UCSD-AML1 (cell line): ENCODE data around the gene FAM186B.
"Not testable (repeated sequence)": the region's sequence is repeated elsewhere in the genome, so short reads cannot be mapped to it uniquely, and the experiment has no call there.

Experiments
- DNase-seq: peaks from one replicate; lab custom pipeline; 2025; ENCODE audit not compliant: unreplicated experiment; lab: John Stamatoyannopoulos, UW

The FAM186B gene, protein sequence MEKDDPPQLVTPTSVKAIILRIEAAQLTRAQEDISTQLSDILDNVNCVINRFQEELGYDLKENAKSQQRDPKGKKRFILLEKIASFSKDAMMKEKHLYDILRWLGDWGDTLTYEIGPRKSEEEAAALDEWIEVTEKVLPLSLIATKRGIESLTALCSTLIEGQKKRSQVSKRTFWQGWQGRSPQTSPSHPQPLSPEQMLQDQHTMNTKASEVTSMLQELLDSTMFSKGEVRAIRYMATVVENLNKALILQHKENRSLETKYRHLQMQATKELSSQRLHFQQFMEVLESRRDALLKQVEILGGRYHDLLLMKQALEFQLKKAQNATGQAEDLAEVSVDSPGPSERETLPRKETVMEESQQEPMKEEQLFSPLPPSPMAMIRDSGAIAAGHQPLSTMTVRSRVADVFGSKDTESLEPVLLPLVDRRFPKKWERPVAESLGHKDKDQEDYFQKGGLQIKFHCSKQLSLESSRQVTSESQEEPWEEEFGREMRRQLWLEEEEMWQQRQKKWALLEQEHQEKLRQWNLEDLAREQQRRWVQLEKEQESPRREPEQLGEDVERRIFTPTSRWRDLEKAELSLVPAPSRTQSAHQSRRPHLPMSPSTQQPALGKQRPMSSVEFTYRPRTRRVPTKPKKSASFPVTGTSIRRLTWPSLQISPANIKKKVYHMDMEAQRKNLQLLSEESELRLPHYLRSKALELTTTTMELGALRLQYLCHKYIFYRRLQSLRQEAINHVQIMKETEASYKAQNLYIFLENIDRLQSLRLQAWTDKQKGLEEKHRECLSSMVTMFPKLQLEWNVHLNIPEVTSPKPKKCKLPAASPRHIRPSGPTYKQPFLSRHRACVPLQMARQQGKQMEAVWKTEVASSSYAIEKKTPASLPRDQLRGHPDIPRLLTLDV

GRCh38 chr12:49605539-49605938, at the start of gene FAM186B:
Gene FAM186B (minus strand): TSS chr12:49605639. CDS start chr12:49605477, 162 bp downstream.
- DNase-seq = not testable (repeated sequence)

DNA sequence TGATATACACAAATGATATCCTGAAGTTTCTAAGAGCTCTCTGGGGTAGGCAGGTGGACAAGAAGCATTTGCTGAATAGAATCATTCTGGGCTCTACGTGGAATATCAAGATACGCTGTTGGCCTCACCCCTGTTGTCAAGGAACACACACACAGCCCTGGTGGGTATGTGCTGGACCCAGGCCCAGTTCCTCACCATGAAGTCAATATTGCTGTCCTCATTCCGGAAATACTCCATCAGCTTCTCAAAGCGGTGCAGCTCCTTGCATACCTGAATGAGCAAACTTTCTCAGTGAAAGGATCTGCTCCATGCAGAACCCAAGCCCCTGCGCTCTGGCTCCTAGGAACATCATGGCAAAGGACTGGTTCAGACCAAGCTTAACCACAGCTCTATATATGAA, 49.3 kb upstream of the FAM186B start:
- no peak for DNase-seq

DNA sequence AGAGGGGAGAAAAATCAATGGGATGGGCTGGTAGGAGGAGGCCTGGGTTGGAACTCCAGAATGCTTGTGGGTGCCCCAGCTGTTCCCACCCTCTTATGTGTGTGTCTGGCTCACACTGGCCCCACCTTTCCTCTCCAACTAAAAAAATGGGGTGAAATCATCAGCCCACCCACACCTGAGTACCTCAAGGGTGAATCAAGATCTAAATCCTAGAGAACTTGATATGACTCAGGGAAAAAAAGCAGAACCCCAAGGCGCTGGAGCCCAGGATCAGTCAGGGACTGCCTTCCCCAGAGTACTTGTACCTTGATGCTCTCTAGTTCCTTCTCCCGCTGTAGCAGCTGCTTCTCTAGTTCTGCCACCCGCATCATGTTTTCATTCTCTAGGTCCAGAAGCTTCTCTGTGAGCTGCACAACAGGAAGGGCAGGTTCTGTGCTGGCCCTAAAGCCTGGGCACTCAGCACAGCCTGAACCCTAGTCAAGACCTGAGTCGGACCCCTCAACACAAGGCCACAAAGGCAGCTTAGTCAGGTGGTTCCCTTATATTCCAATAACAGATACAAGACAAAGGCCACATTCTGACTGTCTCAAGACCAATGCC, 47.6 kb upstream of the FAM186B start:
- no peak for DNase-seq

DNA sequence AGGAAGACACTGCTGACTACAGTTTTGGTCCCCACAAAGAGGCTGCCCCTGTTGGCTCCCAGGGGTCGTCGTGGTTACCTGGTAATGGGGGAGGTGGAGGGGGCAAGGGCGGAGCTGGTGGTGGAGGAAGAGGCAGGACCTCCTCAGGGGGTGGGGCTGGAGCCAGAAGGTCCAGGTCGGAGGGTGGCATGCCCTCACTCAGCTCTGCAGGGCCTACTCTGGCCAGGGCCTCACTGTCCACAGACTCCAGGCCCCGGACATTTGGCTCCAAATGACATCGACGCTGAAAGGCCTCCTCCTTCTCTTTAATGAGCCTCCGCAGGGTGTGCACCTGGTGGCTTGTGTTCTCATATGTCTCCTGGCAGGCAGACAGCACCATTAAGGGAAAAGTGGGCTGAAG, 46.4 kb upstream of the FAM186B start:
- no peak for DNase-seq

GRCh38 chr12:49649892-49650291, 44.5 kb upstream of the FAM186B start:
- DNase-seq = no peak

DNA sequence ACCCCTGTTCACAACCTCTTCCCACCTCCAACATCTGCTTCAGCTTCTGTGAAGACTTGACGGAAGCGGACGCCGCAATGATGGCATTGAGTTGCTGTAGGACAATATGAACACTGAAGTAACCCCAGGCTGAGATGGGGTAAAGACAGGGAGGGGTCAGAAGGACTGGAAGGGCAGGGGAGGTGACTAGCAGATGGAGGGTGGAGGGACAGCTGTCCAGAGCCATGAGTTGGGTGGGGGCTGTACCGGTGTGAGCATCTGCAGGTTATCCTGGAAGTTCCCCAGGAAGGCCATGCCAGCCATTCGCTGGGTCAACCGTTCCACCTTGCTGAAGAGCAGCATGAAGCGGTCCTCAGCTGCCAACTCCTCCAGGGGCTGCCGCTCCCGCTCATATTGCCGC, 44.0 kb upstream of the FAM186B start:
- no peak for DNase-seq

DNA sequence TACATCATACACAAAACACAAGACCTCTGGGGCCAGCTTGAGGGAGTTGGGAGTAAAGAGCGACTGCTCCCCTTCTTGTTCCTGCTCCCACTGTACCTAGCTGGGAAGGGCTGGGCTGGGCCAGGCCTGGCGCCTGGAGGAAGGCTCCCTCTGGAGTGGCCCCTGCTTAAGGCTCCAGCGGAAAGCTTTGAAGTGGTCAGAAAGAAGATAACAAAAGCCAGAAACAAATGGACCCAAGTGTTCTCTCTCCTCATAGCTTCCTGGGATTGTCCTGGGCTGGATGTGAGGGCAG, 43.2 kb upstream of the FAM186B start:
- no peak for DNase-seq

- DNase-seq = no peak
Measured at GRCh38 chr12:49647827-49648711, 42.6 kb upstream of the FAM186B start.

DNA sequence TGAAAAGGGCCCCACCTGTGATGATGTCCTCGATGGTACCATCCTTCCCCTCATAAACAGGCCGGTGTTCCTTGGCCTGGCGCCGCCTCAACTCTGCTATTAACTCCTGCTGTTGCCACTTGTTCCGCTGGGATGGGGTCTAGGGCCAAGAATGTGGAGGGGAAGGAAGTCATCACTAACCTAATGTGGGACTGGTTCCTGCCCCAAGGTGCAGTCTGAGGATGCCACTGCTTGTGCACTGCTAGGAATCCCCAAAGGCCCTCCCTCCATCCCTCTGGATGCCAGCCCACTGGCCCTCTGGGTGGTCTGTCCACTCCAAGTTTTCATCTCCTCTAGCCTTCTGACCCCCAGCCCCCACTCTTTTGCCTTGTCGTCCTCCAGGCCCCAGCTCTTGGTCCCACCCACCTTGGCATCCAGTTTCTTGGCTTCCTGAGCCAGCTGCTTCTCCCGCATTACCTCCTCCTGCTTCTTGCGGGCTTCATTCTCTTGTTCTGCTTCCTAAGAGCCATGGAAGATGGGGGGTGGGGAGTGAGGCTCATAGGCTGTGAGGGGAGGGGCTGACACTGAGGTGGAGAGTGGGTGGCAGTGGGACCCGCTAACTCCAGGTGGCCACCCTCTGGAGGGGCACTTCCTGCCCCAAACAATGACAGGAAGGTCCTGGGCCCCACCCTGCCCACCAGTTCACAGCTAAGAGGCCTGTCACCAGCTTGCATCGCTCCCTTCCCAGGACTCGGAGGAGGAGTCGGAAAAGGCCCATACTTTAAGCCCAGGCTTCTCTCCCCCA, 41.6 kb upstream of the FAM186B start:
- DNase-seq = no peak

DNA sequence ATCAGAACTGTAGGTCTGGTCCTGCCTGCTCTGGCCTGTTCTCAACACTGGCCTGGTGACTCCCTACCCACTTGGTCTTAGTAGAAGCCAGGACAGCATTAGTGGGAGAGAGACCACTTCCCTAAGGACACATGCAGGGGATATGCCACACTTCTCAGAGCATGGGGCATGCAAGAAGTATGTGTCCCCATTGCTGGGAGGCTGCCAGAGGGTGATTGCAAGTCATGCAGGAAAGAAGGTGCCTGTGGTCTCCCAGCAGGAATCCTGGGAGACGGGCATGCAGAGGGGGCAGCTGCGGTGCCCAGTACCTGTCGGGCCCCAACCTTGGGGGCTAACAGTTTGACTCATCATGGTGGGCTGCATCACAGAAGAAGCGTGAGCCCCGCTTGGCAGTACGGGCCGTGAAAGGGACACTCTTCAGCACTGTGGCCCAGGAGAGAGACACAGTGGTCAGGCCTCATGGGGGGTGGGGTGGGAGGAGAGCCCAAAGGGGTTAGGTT, 40.9 kb upstream of the FAM186B start:
- no peak for DNase-seq

- no peak for DNase-seq
Measured at GRCh38 chr12:49645146-49646039, 40.0 kb upstream of the FAM186B start.

DNA sequence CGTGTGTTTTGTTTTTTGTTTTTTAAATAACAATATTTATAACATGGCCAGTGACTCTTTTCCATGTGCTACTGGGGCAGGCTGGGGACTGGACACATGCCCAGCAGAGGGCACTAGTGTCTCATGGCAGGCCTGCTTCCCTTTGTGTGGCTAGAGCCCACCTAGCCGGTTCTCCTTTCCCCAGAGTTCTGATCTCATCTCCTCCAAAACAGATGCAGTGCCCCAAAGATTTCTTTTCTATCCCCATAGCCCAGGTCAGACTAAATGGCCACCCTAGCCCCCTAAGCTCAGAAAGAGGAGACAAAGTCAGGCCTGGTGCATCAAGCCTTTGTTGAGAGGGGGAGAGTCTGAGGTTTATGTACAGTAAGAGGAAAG, 39.2 kb upstream of the FAM186B start:
- DNase-seq = peak; percentile 71

GRCh38 chr12:49643961-49644619, 38.7 kb upstream of the FAM186B start:
- no peak for DNase-seq

DNA sequence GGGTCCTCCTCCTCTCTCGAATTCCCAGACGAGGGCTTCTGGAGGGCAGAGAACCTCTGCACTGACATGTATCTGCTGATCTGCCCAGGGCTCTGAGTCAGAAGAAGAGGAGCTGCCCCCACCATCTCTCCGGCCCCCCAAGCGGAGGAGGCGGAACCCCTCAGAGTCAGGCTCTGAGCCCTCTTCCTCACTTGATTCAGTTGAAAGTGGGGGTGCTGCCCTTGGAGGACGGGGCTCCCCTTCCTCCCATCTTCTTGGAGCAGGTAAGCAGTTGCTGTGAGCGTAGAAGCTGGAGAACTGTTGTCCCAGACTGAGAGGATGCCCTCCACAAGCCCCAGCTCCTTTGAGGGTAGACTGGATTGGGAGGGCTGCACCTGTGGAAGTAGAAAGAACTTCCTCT, 37.7 kb upstream of the FAM186B start:
- no peak for DNase-seq

DNA sequence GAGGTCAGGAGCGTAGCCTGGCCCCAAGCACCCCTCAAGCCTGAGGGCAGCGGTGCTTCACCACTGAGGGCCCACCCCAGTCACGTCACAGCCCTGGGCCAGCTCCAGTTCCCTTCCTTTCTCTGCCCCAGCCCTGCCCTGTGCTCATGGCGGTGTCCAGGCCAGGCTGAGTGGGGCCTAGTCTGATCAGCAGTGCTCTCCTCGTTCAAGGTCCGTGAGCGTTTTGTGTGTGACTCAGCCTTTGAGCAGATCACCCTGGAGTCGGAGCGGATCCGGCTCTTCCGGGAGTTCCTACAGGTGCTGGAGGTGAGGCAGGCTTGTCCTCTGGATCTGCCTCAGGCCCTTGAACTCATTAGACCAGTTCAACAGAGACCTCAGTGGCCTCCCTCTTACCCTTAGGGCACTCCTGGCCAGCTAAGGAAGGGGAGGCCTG, 36.9 kb upstream of the FAM186B start:
- DNase-seq = no peak

DNA sequence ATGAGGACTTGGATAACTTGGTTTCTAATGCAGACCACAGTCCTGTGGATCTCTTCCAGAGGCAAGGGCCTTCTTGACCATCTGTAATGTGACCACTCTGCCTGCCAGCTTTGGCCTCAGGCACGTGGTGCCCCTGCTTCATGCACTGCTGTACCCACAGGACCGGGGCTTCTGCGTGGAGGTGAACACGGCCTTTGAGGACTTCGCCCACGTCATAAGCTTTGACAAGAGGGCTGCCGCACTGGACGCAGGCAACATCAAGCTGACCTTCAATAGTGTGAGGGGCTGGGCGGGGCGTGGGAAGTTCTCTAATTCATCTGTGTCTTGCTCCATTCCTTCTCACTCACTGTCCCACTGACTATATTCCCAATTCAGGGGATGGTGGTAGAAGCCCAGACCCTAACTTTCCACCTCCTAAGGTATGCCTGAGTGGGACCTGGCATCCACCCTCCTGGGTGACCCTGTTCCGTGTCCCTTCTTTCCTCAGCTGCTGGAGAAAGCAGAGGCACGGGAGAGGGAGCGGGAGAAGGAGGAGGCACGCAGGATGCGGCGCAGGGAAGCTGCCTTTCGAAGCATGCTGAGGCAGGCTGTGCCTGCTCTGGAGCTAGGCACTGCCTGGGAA, 36.4 kb upstream of the FAM186B start:
- no peak for DNase-seq

- peak; percentile 58 for DNase-seq
Measured at GRCh38 chr12:49636979-49637755, 31.7 kb upstream of the FAM186B start.
